Measurements from ENCODE around the gene OR2T4. TPM values are rescaled to one million over a fixed set of nuclear protein-coding genes. Genes with fewer than 3 reads are reported as not detected.

Gene OR2T4
- total RNA-seq, 1 experiment from 2014 or later = not detected

- POLR2A ChIA-PET (ENCODE audit: unreplicated experiment) = no interaction called here
- DNase-seq = no peak
- no peaks in the 10 kb centered on the region for H4K20me1 ChIP-seq (ENCODE audit: insufficient read depth)
- H3K4me1 ChIP-seq (replicated peaks; ENCODE audit: insufficient read depth) = no peaks in the 10 kb centered on the region
- BruUV-seq (replicated peaks) = no TSS peak
- H3K4me3 ChIP-seq = no peak overlapping the region
- H3K27ac ChIP-seq = no peak overlapping the region
- no peak overlapping the region for H2AFZ ChIP-seq
- H3F3A ChIP-seq (ENCODE audit: insufficient read depth, low read depth) = no peaks in the 10 kb centered on the region
- no peaks in the 10 kb centered on the region for H3K36me3 ChIP-seq (ENCODE audit: low read depth)
- H3K79me2 ChIP-seq (ENCODE audit: low read depth) = no peaks in the 10 kb centered on the region
- CTCF ChIA-PET = no interaction called here
- H3K27me3 ChIP-seq (ENCODE audit: insufficient read depth, low read depth) = no peaks in the 10 kb centered on the region
- H3K9me3 ChIP-seq (ENCODE audit: insufficient read depth, low read depth) = no peaks in the 10 kb centered on the region
- no peaks in the 10 kb centered on the region for H3K9me2 ChIP-seq (ENCODE audit: insufficient read depth)
- no peak overlapping the region for H3K4me2 ChIP-seq
- intact Hi-C loops (cut with micrococcal nuclease; ENCODE audit: unreplicated experiment) = no loop called here
- TF ChIP-seq EZH2 (IDR thresholded peaks at IDR 0.05; ENCODE audit: low read depth) (no peak), CTCF (conservative IDR thresholded peaks at IDR 0.05) (no peak)
Observed at GRCh38 chr1:248404024-248404423, 42.6 kb downstream of the OR2T4 start.

DNA sequence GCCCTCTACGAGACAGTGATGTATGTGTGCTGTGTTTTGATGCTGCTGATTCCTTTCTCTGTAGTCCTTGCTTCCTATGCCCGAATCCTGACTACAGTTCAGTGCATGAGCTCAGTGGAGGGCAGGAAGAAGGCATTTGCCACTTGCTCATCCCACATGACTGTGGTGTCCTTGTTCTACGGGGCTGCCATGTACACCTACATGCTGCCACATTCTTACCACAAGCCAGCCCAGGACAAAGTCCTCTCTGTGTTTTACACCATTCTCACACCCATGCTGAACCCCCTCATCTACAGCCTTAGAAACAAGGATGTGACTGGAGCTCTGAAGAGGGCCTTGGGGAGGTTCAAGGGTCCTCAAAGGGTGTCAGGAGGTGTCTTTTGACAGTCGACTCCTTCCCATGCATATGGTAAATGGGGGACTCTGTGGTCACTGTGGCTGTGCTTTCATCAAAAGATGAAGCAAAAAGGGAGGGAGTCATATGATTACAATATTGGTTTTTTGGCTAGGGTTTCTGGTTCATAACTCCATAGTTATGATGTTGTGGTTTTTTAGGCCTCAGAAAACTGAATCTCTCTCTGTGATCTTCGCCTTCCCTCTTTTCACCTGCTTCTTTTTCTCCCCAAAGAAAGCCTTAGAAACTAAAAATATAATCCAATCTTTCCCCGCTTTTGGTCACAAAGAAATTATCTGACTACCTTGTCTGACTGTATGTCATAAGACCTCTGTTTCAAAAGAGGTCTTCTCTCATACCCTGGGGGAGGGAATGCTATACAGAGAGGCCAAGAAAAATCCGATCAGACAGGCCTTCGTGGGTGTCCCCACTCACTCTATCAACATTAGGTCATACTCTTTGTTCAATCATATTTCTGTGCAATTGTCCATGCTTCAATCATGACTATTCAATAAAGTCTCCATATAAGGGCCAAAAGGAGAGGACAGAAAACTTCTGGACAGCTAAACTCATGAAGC is 45.5 kb downstream of the OR2T4 start:
- intact Hi-C loops (cut with micrococcal nuclease; ENCODE audit: unreplicated experiment) = no loop called here
- Histone ChIP-seq H3F3A (ENCODE audit: insufficient read depth, low read depth) (no peaks in the 10 kb centered on the region), H4K20me1 (ENCODE audit: insufficient read depth) (no peaks in the 10 kb centered on the region), H3K4me1 (replicated peaks; ENCODE audit: insufficient read depth) (no peaks in the 10 kb centered on the region), H3K79me2 (ENCODE audit: low read depth) (no peaks in the 10 kb centered on the region), H3K9me2 (ENCODE audit: insufficient read depth) (no peaks in the 10 kb centered on the region), H3K27ac (no peak overlapping the region), H3K36me3 (ENCODE audit: low read depth) (no peaks in the 10 kb centered on the region), H3K4me3 (no peak overlapping the region), H3K9me3 (ENCODE audit: insufficient read depth, low read depth) (no peaks in the 10 kb centered on the region), H3K27me3 (ENCODE audit: insufficient read depth, low read depth) (no peaks in the 10 kb centered on the region), H3K4me2 (no peak overlapping the region), H2AFZ (no peak overlapping the region)
- TF ChIP-seq CTCF (conservative IDR thresholded peaks at IDR 0.05) (no peak), EZH2 (IDR thresholded peaks at IDR 0.05; ENCODE audit: low read depth) (no peak)
- no TSS peak for BruUV-seq (replicated peaks)
- DNase-seq = no peak
- CTCF ChIA-PET = no interaction called here
- POLR2A ChIA-PET (ENCODE audit: unreplicated experiment) = no interaction called here

Other genes with a start within 250 kb of the OR2T4 start
- not detected in 2 replicates for gene OR2M5, start 216.5 kb upstream of the OR2T4 start, total RNA-seq (2021)
- not detected in 2 replicates for gene OR2M2, start 186.8 kb upstream of the OR2T4 start, total RNA-seq (2021)
- 0.20 and 0.35 TPM in 2 replicates for gene OR2M3, start 164.4 kb upstream of the OR2T4 start, total RNA-seq (2021)
- not detected in 2 replicates for gene OR2M4, start 130.2 kb upstream of the OR2T4 start, total RNA-seq (2021)
- not detected in 2 replicates for gene OR2T33, start 83.7 kb upstream of the OR2T4 start, total RNA-seq (2021)
- not detected in 2 replicates for gene OR2T12, start 58.2 kb upstream of the OR2T4 start, total RNA-seq (2021)
- gene OR2M7, start 37.1 kb upstream of the OR2T4 start, total RNA-seq (2021) = not detected in 2 replicates
- gene OR14C36, start 12.9 kb upstream of the OR2T4 start, total RNA-seq (2021) = not detected in 2 replicates
- not detected in 2 replicates for gene OR2T6, start 14.1 kb downstream of the OR2T4 start, total RNA-seq (2021)
- not detected in 2 replicates for gene OR2T1, start 41.4 kb downstream of the OR2T4 start, total RNA-seq (2021)
- gene OR2T2, start 84.0 kb downstream of the OR2T4 start, total RNA-seq (2021) = not detected in 2 replicates
- not detected in 2 replicates for gene OR2T3, start 111.7 kb downstream of the OR2T4 start, total RNA-seq (2021)
- not detected in 2 replicates for gene OR2T5, start 126.9 kb downstream of the OR2T4 start, total RNA-seq (2021)
- not detected in 2 replicates for gene OR2G6, start 146.4 kb downstream of the OR2T4 start, total RNA-seq (2021)
- not detected in 2 replicates for gene OR2T29, start 201.1 kb downstream of the OR2T4 start, total RNA-seq (2021)
- not detected in 2 replicates for gene OR2T34, start 213.1 kb downstream of the OR2T4 start, total RNA-seq (2021)
- not detected in 2 replicates for gene OR2T10, start 236.0 kb downstream of the OR2T4 start, total RNA-seq (2021)

All from PC-9 (cell line).